ENCODE data around the gene TBCK.

TBCK gene

GRCh38 chr4:106294062-106294461 is 21.9 kb downstream of the TBCK start:
- DNase-seq, result no peak
- Histone ChIP-seq H3K18ac (ENCODE audit: low read length) (no peak overlapping the region), H3K23ac (ENCODE audit: low read length) (no peak overlapping the region), H3K79me1 (ENCODE audit: low read length) (no peaks in the 10 kb centered on the region), H3K4me2 (ENCODE audit: low read length) (no peak overlapping the region), H3K4me1 (ENCODE audit: control insufficient read depth, low read depth, low read length) (no peaks in the 10 kb centered on the region), H3K79me2 (ENCODE audit: control insufficient read depth, insufficient read depth, low read length) (no peaks in the 10 kb centered on the region), H3K36me3 (ENCODE audit: control insufficient read depth, insufficient read depth, low read length) (no peaks in the 10 kb centered on the region), H3K9ac (ENCODE audit: low read length) (no peak overlapping the region), H2AK5ac (ENCODE audit: low read length) (no peak overlapping the region), H3K4me3 (ENCODE audit: low read length) (no peak overlapping the region), H2BK5ac (ENCODE audit: low read length) (no peak overlapping the region), H4K5ac (ENCODE audit: low read length) (no peak overlapping the region), H3K4ac (ENCODE audit: low read depth, low read length) (no peak overlapping the region), H2BK120ac (ENCODE audit: low read depth, low read length) (no peak overlapping the region), H3K27ac (ENCODE audit: low read depth, low read length) (no peak overlapping the region), H4K8ac (ENCODE audit: low read depth, low read length) (no peak overlapping the region), H3K56ac (ENCODE audit: low read length) (no peak overlapping the region), H2BK15ac (replicated peaks; ENCODE audit: low read depth) (no peak overlapping the region), H3K27me3 (ENCODE audit: insufficient read depth, low read length, poor library complexity) (no peaks in the 10 kb centered on the region)
- WGBS (ENCODE audit: extremely low coverage, insufficient coverage, low lambda C conversion rate), result no CpG with 5 or more reads among the region's 10 CpGs

GRCh38 chr4:106291678-106292077 is 24.3 kb downstream of the TBCK start:
- no peaks in the 10 kb centered on the region for H3K27me3 ChIP-seq (ENCODE audit: insufficient read depth, low read length, poor library complexity)
- H4K8ac ChIP-seq (ENCODE audit: low read depth, low read length), result no peak overlapping the region
- no peak overlapping the region for H4K5ac ChIP-seq (ENCODE audit: low read length)
- H3K4me1 ChIP-seq (ENCODE audit: control insufficient read depth, low read depth, low read length), result no peaks in the 10 kb centered on the region
- H3K4me2 ChIP-seq (ENCODE audit: low read length), result no peak overlapping the region
- H2BK120ac ChIP-seq (ENCODE audit: low read depth, low read length), result no peak overlapping the region
- H3K4ac ChIP-seq (ENCODE audit: low read depth, low read length), result no peak overlapping the region
- H2BK5ac ChIP-seq (ENCODE audit: low read length), result no peak overlapping the region
- no peaks in the 10 kb centered on the region for H3K36me3 ChIP-seq (ENCODE audit: control insufficient read depth, insufficient read depth, low read length)
- H3K23ac ChIP-seq (ENCODE audit: low read length), result no peak overlapping the region
- no peaks in the 10 kb centered on the region for H3K79me2 ChIP-seq (ENCODE audit: control insufficient read depth, insufficient read depth, low read length)
- H3K4me3 ChIP-seq (ENCODE audit: low read length), result no peak overlapping the region
- no peak overlapping the region for H2AK5ac ChIP-seq (ENCODE audit: low read length)
- no peak for DNase-seq
- no peak overlapping the region for H2BK15ac ChIP-seq (replicated peaks; ENCODE audit: low read depth)
- H3K18ac ChIP-seq (ENCODE audit: low read length), result no peak overlapping the region
- no peak overlapping the region for H3K56ac ChIP-seq (ENCODE audit: low read length)
- H3K27ac ChIP-seq (ENCODE audit: low read depth, low read length), result no peak overlapping the region
- WGBS (ENCODE audit: extremely low coverage, insufficient coverage, low lambda C conversion rate), result no CpG with 5 or more reads among the region's 5 CpGs
- no peak overlapping the region for H3K9ac ChIP-seq (ENCODE audit: low read length)
- H3K79me1 ChIP-seq (ENCODE audit: low read length), result no peaks in the 10 kb centered on the region

GRCh38 chr4:106289737-106290136 is 26.3 kb downstream of the TBCK start:
- Histone ChIP-seq H3K9ac (ENCODE audit: low read length) (no peak overlapping the region), H3K27me3 (ENCODE audit: insufficient read depth, low read length, poor library complexity) (no peaks in the 10 kb centered on the region), H3K23ac (ENCODE audit: low read length) (no peak overlapping the region), H3K79me1 (ENCODE audit: low read length) (no peaks in the 10 kb centered on the region), H3K36me3 (ENCODE audit: control insufficient read depth, insufficient read depth, low read length) (no peaks in the 10 kb centered on the region), H3K79me2 (ENCODE audit: control insufficient read depth, insufficient read depth, low read length) (no peaks in the 10 kb centered on the region), H3K56ac (ENCODE audit: low read length) (no peak overlapping the region), H3K18ac (ENCODE audit: low read length) (no peak overlapping the region), H4K5ac (ENCODE audit: low read length) (no peak overlapping the region), H2BK5ac (ENCODE audit: low read length) (no peak overlapping the region), H2BK120ac (ENCODE audit: low read depth, low read length) (no peak overlapping the region), H3K4ac (ENCODE audit: low read depth, low read length) (no peak overlapping the region), H3K4me3 (ENCODE audit: low read length) (no peak overlapping the region), H3K4me2 (ENCODE audit: low read length) (no peak overlapping the region), H4K8ac (ENCODE audit: low read depth, low read length) (no peak overlapping the region), H2AK5ac (ENCODE audit: low read length) (no peak overlapping the region), H3K4me1 (ENCODE audit: control insufficient read depth, low read depth, low read length) (no peaks in the 10 kb centered on the region), H3K27ac (ENCODE audit: low read depth, low read length) (no peak overlapping the region), H2BK15ac (replicated peaks; ENCODE audit: low read depth) (no peak overlapping the region)
- DNase-seq, result no peak
- WGBS (ENCODE audit: extremely low coverage, insufficient coverage, low lambda C conversion rate), result no CpG with 5 or more reads among the region's 2 CpGs

GRCh38 chr4:106287353-106287969 is 28.5 kb downstream of the TBCK start:
- Histone ChIP-seq H3K23ac (ENCODE audit: low read length) (no peak overlapping the region), H3K4ac (ENCODE audit: low read depth, low read length) (no peak overlapping the region), H3K27me3 (ENCODE audit: insufficient read depth, low read length, poor library complexity) (no peaks in the 10 kb centered on the region), H3K9ac (ENCODE audit: low read length) (no peak overlapping the region), H3K27ac (ENCODE audit: low read depth, low read length) (no peak overlapping the region), H3K4me3 (ENCODE audit: low read length) (no peak overlapping the region), H3K36me3 (ENCODE audit: control insufficient read depth, insufficient read depth, low read length) (no peaks in the 10 kb centered on the region), H2BK5ac (ENCODE audit: low read length) (no peak overlapping the region), H3K18ac (ENCODE audit: low read length) (no peak overlapping the region), H2AK5ac (ENCODE audit: low read length) (no peak overlapping the region), H3K79me2 (ENCODE audit: control insufficient read depth, insufficient read depth, low read length) (no peaks in the 10 kb centered on the region), H3K4me2 (ENCODE audit: low read length) (no peak overlapping the region), H2BK15ac (replicated peaks; ENCODE audit: low read depth) (no peak overlapping the region), H2BK120ac (ENCODE audit: low read depth, low read length) (no peak overlapping the region), H4K8ac (ENCODE audit: low read depth, low read length) (no peak overlapping the region), H4K5ac (ENCODE audit: low read length) (no peak overlapping the region), H3K56ac (ENCODE audit: low read length) (no peak overlapping the region), H3K79me1 (ENCODE audit: low read length) (no peaks in the 10 kb centered on the region), H3K4me1 (ENCODE audit: control insufficient read depth, low read depth, low read length) (no peaks in the 10 kb centered on the region)
- DNase-seq, result peak; percentile 55

- Histone ChIP-seq H3K27ac (ENCODE audit: low read depth, low read length) (no peak overlapping the region), H3K27me3 (ENCODE audit: insufficient read depth, low read length, poor library complexity) (no peaks in the 10 kb centered on the region), H3K36me3 (ENCODE audit: control insufficient read depth, insufficient read depth, low read length) (no peaks in the 10 kb centered on the region), H3K4me1 (ENCODE audit: control insufficient read depth, low read depth, low read length) (no peaks in the 10 kb centered on the region), H4K5ac (ENCODE audit: low read length) (no peak overlapping the region), H3K79me2 (ENCODE audit: control insufficient read depth, insufficient read depth, low read length) (no peaks in the 10 kb centered on the region), H3K4me3 (ENCODE audit: low read length) (no peak overlapping the region), H3K4ac (ENCODE audit: low read depth, low read length) (no peak overlapping the region), H3K79me1 (ENCODE audit: low read length) (no peaks in the 10 kb centered on the region), H2BK15ac (replicated peaks; ENCODE audit: low read depth) (no peak overlapping the region), H3K23ac (ENCODE audit: low read length) (no peak overlapping the region), H2BK120ac (ENCODE audit: low read depth, low read length) (no peak overlapping the region), H2BK5ac (ENCODE audit: low read length) (no peak overlapping the region), H2AK5ac (ENCODE audit: low read length) (no peak overlapping the region), H4K8ac (ENCODE audit: low read depth, low read length) (no peak overlapping the region), H3K4me2 (ENCODE audit: low read length) (no peak overlapping the region), H3K56ac (ENCODE audit: low read length) (no peak overlapping the region), H3K18ac (ENCODE audit: low read length) (no peak overlapping the region), H3K9ac (ENCODE audit: low read length) (no peak overlapping the region)
- WGBS (ENCODE audit: extremely low coverage, insufficient coverage, low lambda C conversion rate), result no CpG with 5 or more reads among the region's 8 CpGs
- no peak for DNase-seq
These were observed 29.4 kb downstream of the TBCK start for GRCh38 chr4:106286611-106287010.

- no peak overlapping the region for H3K9ac ChIP-seq (ENCODE audit: low read length)
- no peak overlapping the region for H3K18ac ChIP-seq (ENCODE audit: low read length)
- H3K4me2 ChIP-seq (ENCODE audit: low read length), result no peak overlapping the region
- no peak for DNase-seq
- no peak overlapping the region for H3K4me3 ChIP-seq (ENCODE audit: low read length)
- H3K4ac ChIP-seq (ENCODE audit: low read depth, low read length), result no peak overlapping the region
- no peak overlapping the region for H4K5ac ChIP-seq (ENCODE audit: low read length)
- no peaks in the 10 kb centered on the region for H3K79me1 ChIP-seq (ENCODE audit: low read length)
- H3K79me2 ChIP-seq (ENCODE audit: control insufficient read depth, insufficient read depth, low read length), result no peaks in the 10 kb centered on the region
- no peaks in the 10 kb centered on the region for H3K4me1 ChIP-seq (ENCODE audit: control insufficient read depth, low read depth, low read length)
- H3K23ac ChIP-seq (ENCODE audit: low read length), result no peak overlapping the region
- H2BK5ac ChIP-seq (ENCODE audit: low read length), result no peak overlapping the region
- no peak overlapping the region for H4K8ac ChIP-seq (ENCODE audit: low read depth, low read length)
- H3K56ac ChIP-seq (ENCODE audit: low read length), result no peak overlapping the region
- H2BK120ac ChIP-seq (ENCODE audit: low read depth, low read length), result no peak overlapping the region
- no peak overlapping the region for H2AK5ac ChIP-seq (ENCODE audit: low read length)
- no peaks in the 10 kb centered on the region for H3K36me3 ChIP-seq (ENCODE audit: control insufficient read depth, insufficient read depth, low read length)
- no CpG with 5 or more reads among the region's 3 CpGs for WGBS (ENCODE audit: extremely low coverage, insufficient coverage, low lambda C conversion rate)
- no peak overlapping the region for H3K27ac ChIP-seq (ENCODE audit: low read depth, low read length)
- H3K27me3 ChIP-seq (ENCODE audit: insufficient read depth, low read length, poor library complexity), result no peaks in the 10 kb centered on the region
- H2BK15ac ChIP-seq (replicated peaks; ENCODE audit: low read depth), result no peak overlapping the region
These were observed 31.8 kb downstream of the TBCK start for GRCh38 chr4:106284227-106284626.

Data from mesendoderm (in vitro differentiated cells).